Right atrium auricular region (tissue), 2 donors: ENCODE results near the gene NPM3. TPM values are rescaled to one million over a fixed set of nuclear protein-coding genes. Genes with fewer than 3 reads are reported as not detected.

Source experiments
- DNase-seq: peaks from one replicate; pipeline ENCODE4 v3.0.0-alpha.2; 2019; ENCODE audit warnings: low spot score
- H3K27ac ChIP-seq, 2 donors: fragments of 200-600 bp; sonication (generic); 1 replicate in 1 of 2; 2 replicates in 1 of 2; pipeline ENCODE4 v1.5.1; 2016 to 2019
- H3K27me3 ChIP-seq, 2 donors: fragments of 200-600 bp; sonication (generic); one replicate each; pipeline versions ENCODE4 v1.5.1 to v1.6.0; 2017 to 2019
- H3K36me3 ChIP-seq: fragments of 200-600 bp; sonication (generic); one replicate; pipeline ENCODE4 v1.5.1; 2016
- H3K4me1 ChIP-seq, 2 donors: fragments of 200-600 bp; sonication (generic); one replicate each; pipeline versions ENCODE4 v1.5.1 to v1.6.0; 2017 to 2019
- H3K4me3 ChIP-seq, 2 donors: fragments of 200-600 bp; sonication (generic); 1 replicate in 1 of 2; 2 replicates in 1 of 2; pipeline ENCODE4 v1.5.1; 2017 to 2019; ENCODE audit warnings: mild to moderate bottlenecking in 1 of 2, moderate library complexity in 1 of 2
- H3K9me3 ChIP-seq, 2 donors: fragments of 200-600 bp; sonication (generic); one replicate each; pipeline ENCODE4 v1.5.1; 2019
- CTCF ChIP-seq, 2 donors: fragments of 200-600 bp; sonication (generic); IDR thresholded peaks; one replicate each; pipeline ENCODE4 v1.5.1; 2019; ENCODE audit warnings: antibody characterized with exemption in 2 of 2
- total RNA-seq, 2 donors: library from RNA; depleted of rRNA; stranded (reverse); fragments of >200 nt; gene quantifications; one replicate each; pipeline ENCODE4 v1.1.0, GENCODE V29; 2016

NPM3 gene
- total RNA-seq, 2 donors from 2014 or later: 6.2 to 14.7 TPM

- H3K4me1 ChIP-seq: peaks cover 0 to 26% of the 10 kb centered on the region in 2 donors
- no peak for TF ChIP-seq CTCF (IDR thresholded peaks at IDR 0.05)
- H3K27me3 ChIP-seq: peaks cover 22 to 28% of the 10 kb centered on the region in 2 donors
- H3K4me3 ChIP-seq: no peak overlapping the region
- H3K9me3 ChIP-seq: no peaks in the 10 kb centered on the region
- DNase-seq: no peak
- no peaks in the 10 kb centered on the region for H3K36me3 ChIP-seq
- no peak overlapping the region for H3K27ac ChIP-seq
Measured at GRCh38 chr10:101773923-101774588, 9.2 kb downstream of the NPM3 start.

- no peak overlapping the region for H3K4me3 ChIP-seq
- peaks cover 22 to 28% of the 10 kb centered on the region in 2 donors for H3K27me3 ChIP-seq
- H3K4me1 ChIP-seq: peaks cover 0 to 20% of the 10 kb centered on the region in 2 donors
- H3K36me3 ChIP-seq: no peaks in the 10 kb centered on the region
- TF ChIP-seq CTCF (IDR thresholded peaks at IDR 0.05): no peak
- no peak for DNase-seq
- no peaks in the 10 kb centered on the region for H3K9me3 ChIP-seq
- H3K27ac ChIP-seq: no peak overlapping the region
Measured at GRCh38 chr10:101772895-101773761, 10.1 kb downstream of the NPM3 start.

- Histone ChIP-seq H3K27ac (no peak overlapping the region), H3K36me3 (no peaks in the 10 kb centered on the region), H3K9me3 (no peaks in the 10 kb centered on the region), H3K4me1 (peaks cover 0 to 20% of the 10 kb centered on the region in 2 donors), H3K27me3 (peaks cover 22 to 28% of the 10 kb centered on the region in 2 donors), H3K4me3 (no peak overlapping the region)
- no peak for TF ChIP-seq CTCF (IDR thresholded peaks at IDR 0.05)
- DNase-seq: no peak
Measured at GRCh38 chr10:101772017-101772894, 11.0 kb downstream of the NPM3 start.

GRCh38 chr10:101771380-101771779 is 11.9 kb downstream of the NPM3 start:
- no peak for TF ChIP-seq CTCF (IDR thresholded peaks at IDR 0.05)
- no peak overlapping the region for H3K4me3 ChIP-seq
- peaks cover 22 to 25% of the 10 kb centered on the region in 2 donors for H3K27me3 ChIP-seq
- H3K27ac ChIP-seq: no peak overlapping the region
- H3K36me3 ChIP-seq: no peaks in the 10 kb centered on the region
- no peaks in the 10 kb centered on the region for H3K9me3 ChIP-seq
- DNase-seq: no peak
- peaks cover 0 to 17% of the 10 kb centered on the region in 2 donors for H3K4me1 ChIP-seq

GRCh38 chr10:101770331-101771215 is 12.7 kb downstream of the NPM3 start:
- no peak for DNase-seq
- TF ChIP-seq CTCF (IDR thresholded peaks at IDR 0.05): no peak
- peaks cover 0 to 11% of the 10 kb centered on the region in 2 donors for H3K4me1 ChIP-seq
- no peaks in the 10 kb centered on the region for H3K9me3 ChIP-seq
- peaks cover 22% of the 10 kb centered on the region in 2 donors for H3K27me3 ChIP-seq
- no peak overlapping the region for H3K4me3 ChIP-seq
- no peak overlapping the region for H3K27ac ChIP-seq
- H3K36me3 ChIP-seq: no peaks in the 10 kb centered on the region
